ENCODE results near the gene PARD6B.
"Not testable (repeated sequence)": the region's sequence is repeated elsewhere in the genome, so short reads cannot be mapped to it uniquely, and the experiment has no call there.

PARD6B gene

GRCh38 chr20:50762045-50762422, 30.7 kb downstream of the PARD6B start:
- no peak for DNase-seq (ENCODE audit: extremely low read depth, insufficient read length)
- no peak for TF ChIP-seq CTCF (IDR thresholded peaks at IDR 0.05; ENCODE audit: insufficient read depth, low read length, poor library complexity, severe bottlenecking)
- Histone ChIP-seq H3K27me3 (replicated peaks; ENCODE audit: control insufficient read depth, insufficient read depth, low read length) (no peaks in the 10 kb centered on the region), H3K36me3 (ENCODE audit: control insufficient read depth, insufficient read depth, low read length) (no peaks in the 10 kb centered on the region), H3K4me3 (replicated peaks; ENCODE audit: low read depth, low read length) (no peak overlapping the region)

GRCh38 chr20:50762435-50763220, 31.2 kb downstream of the PARD6B start:
- no peak for DNase-seq (ENCODE audit: extremely low read depth, insufficient read length)
- no peak for TF ChIP-seq CTCF (IDR thresholded peaks at IDR 0.05; ENCODE audit: insufficient read depth, low read length, poor library complexity, severe bottlenecking)

GRCh38 chr20:50763550-50764458, 32.4 kb downstream of the PARD6B start:
- not testable (repeated sequence) for H3K36me3 ChIP-seq (ENCODE audit: control insufficient read depth, insufficient read depth, low read length); H3K27me3 ChIP-seq (replicated peaks; ENCODE audit: control insufficient read depth, insufficient read depth, low read length); DNase-seq (ENCODE audit: extremely low read depth, insufficient read length); H3K4me3 ChIP-seq (replicated peaks; ENCODE audit: low read depth, low read length)

More at GRCh38 chr20:50762435-50763220, 31.2 kb downstream of the PARD6B start:
- H3K4me3 ChIP-seq (replicated peaks; ENCODE audit: low read depth, low read length): no peak overlapping the region
- no peaks in the 10 kb centered on the region for H3K27me3 ChIP-seq (replicated peaks; ENCODE audit: control insufficient read depth, insufficient read depth, low read length)
- no peaks in the 10 kb centered on the region for H3K36me3 ChIP-seq (ENCODE audit: control insufficient read depth, insufficient read depth, low read length)

GRCh38 chr20:50765251-50765650, 33.9 kb downstream of the PARD6B start:
- H3K4me3 ChIP-seq (replicated peaks; ENCODE audit: low read depth, low read length); H3K27me3 ChIP-seq (replicated peaks; ENCODE audit: control insufficient read depth, insufficient read depth, low read length): not testable (repeated sequence)

GRCh38 chr20:50765674-50766073, 34.3 kb downstream of the PARD6B start:
- no peak for TF ChIP-seq CTCF (IDR thresholded peaks at IDR 0.05; ENCODE audit: insufficient read depth, low read length, poor library complexity, severe bottlenecking)
- no peak for DNase-seq (ENCODE audit: extremely low read depth, insufficient read length)
- no peaks in the 10 kb centered on the region for H3K27me3 ChIP-seq (replicated peaks; ENCODE audit: control insufficient read depth, insufficient read depth, low read length)
- no peak overlapping the region for H3K4me3 ChIP-seq (replicated peaks; ENCODE audit: low read depth, low read length)
- no peaks in the 10 kb centered on the region for H3K36me3 ChIP-seq (ENCODE audit: control insufficient read depth, insufficient read depth, low read length)

More at GRCh38 chr20:50765251-50765650, 33.9 kb downstream of the PARD6B start:
- not testable (repeated sequence) for H3K36me3 ChIP-seq (ENCODE audit: control insufficient read depth, insufficient read depth, low read length); DNase-seq (ENCODE audit: extremely low read depth, insufficient read length)

- H3K27me3 ChIP-seq (replicated peaks; ENCODE audit: control insufficient read depth, insufficient read depth, low read length); H3K4me3 ChIP-seq (replicated peaks; ENCODE audit: low read depth, low read length); H3K36me3 ChIP-seq (ENCODE audit: control insufficient read depth, insufficient read depth, low read length); DNase-seq (ENCODE audit: extremely low read depth, insufficient read length): not testable (repeated sequence)
These were observed 35.8 kb downstream of the PARD6B start for GRCh38 chr20:50766955-50767809.

GRCh38 chr20:50768991-50769390, 37.6 kb downstream of the PARD6B start:
- not testable (repeated sequence) for H3K4me3 ChIP-seq (replicated peaks; ENCODE audit: low read depth, low read length); H3K27me3 ChIP-seq (replicated peaks; ENCODE audit: control insufficient read depth, insufficient read depth, low read length); DNase-seq (ENCODE audit: extremely low read depth, insufficient read length); H3K36me3 ChIP-seq (ENCODE audit: control insufficient read depth, insufficient read depth, low read length)

GRCh38 chr20:50769551-50770085, 38.2 kb downstream of the PARD6B start:
- H3K27me3 ChIP-seq (replicated peaks; ENCODE audit: control insufficient read depth, insufficient read depth, low read length); H3K36me3 ChIP-seq (ENCODE audit: control insufficient read depth, insufficient read depth, low read length); DNase-seq (ENCODE audit: extremely low read depth, insufficient read length); H3K4me3 ChIP-seq (replicated peaks; ENCODE audit: low read depth, low read length): not testable (repeated sequence)

GRCh38 chr20:50771419-50772080, 40.2 kb downstream of the PARD6B start:
- H3K36me3 ChIP-seq (ENCODE audit: control insufficient read depth, insufficient read depth, low read length); H3K27me3 ChIP-seq (replicated peaks; ENCODE audit: control insufficient read depth, insufficient read depth, low read length); DNase-seq (ENCODE audit: extremely low read depth, insufficient read length); H3K4me3 ChIP-seq (replicated peaks; ENCODE audit: low read depth, low read length): not testable (repeated sequence)

Data from GM06990 (cell line).